Right lobe of liver (tissue), 6 donors: ENCODE data around the gene CAMKK1. TPM values are rescaled to one million over a fixed set of nuclear protein-coding genes. Genes with fewer than 3 reads are reported as not detected.

Experiments
- ATAC-seq, 4 donors: fragments of 200-7000 bp; cut with Tn5 transposase; one replicate each; pipeline ENCODE4 v1.9.1; 2020; ENCODE audit warnings: mild to moderate bottlenecking in 4 of 4, moderate library complexity in 4 of 4
- DNase-seq, 3 donors: peaks; one replicate each; pipeline ENCODE4 v3.0.0-alpha.2; 2020
- H3K27ac ChIP-seq, 3 donors: fragments of 200-600 bp; one replicate each; pipeline ENCODE4 v1.8.0; 2022
- H3K27me3 ChIP-seq, 2 donors: fragments of 200-600 bp; one replicate each; pipeline ENCODE4 v1.8.0; 2022
- H3K36me3 ChIP-seq, 4 donors: fragments of 200-600 bp; sonication (generic) in 1 of 4; one replicate each; pipeline versions ENCODE4 v1.5.1 to v1.8.0; 2017 to 2022; ENCODE audit warnings: control low read depth in 1 of 4
- H3K4me1 ChIP-seq, 4 donors: fragments of 200-600 bp; sonication (generic) in 1 of 4; one replicate each; pipeline versions ENCODE4 v1.5.1 to v1.8.0; 2017 to 2022; ENCODE audit warnings: control low read depth in 1 of 4
- H3K4me3 ChIP-seq, 3 donors: fragments of 200-600 bp; one replicate each; pipeline ENCODE4 v1.8.0; 2022
- H3K9me3 ChIP-seq, 4 donors: fragments of 200-600 bp; sonication (generic) in 1 of 4; one replicate each; pipeline versions ENCODE4 v1.5.1 to v1.8.0; 2017 to 2022; ENCODE audit warnings: control low read depth in 1 of 4
- CTCF ChIP-seq, 4 donors: fragments of 200-600 bp in 3 of 4; fragments of 450-650 bp in 1 of 4; IDR thresholded peaks; one replicate each; pipeline versions ENCODE4 v1.5.1 to v1.8.0; 2016 to 2022; ENCODE audit warnings: antibody characterized with exemption in 4 of 4, mild to moderate bottlenecking in 2 of 4
- POLR2A ChIP-seq: fragments of 450-650 bp; IDR thresholded peaks from one replicate; pipeline ENCODE4 v1.6.1; 2017; ENCODE audit warnings: antibody characterized with exemption, mild to moderate bottlenecking
- WGBS: methylation state at CpG from one replicate; pipeline ENCODE4 v1.1.6; 2018; ENCODE audit warnings: low coverage, low lambda C conversion rate; ENCODE audit not compliant: insufficient coverage; ENCODE audit errors: missing lambda C conversion rate; 5-methylcytosine and 5-hydroxymethylcytosine counted together
- intact Hi-C, 2 donors: fragments of 100-400 bp; cut with DNase I; formaldehyde crosslinking; loops; one replicate each; pipeline versions ENCODE4 v1.11.2 to v1.14.1; 2022
- total RNA-seq, 6 experiments: library from RNA; depleted of rRNA in 2 of 6; stranded (reverse); fragments of >200 nt in 2 of 6; fragmentation: NEBNext Ultra II Directional in 3 of 6; extraction: Animal tissue kit (Norgen Biotek cat#: 25700) in 3 of 6; gene quantifications; one replicate each; pipeline versions ENCODE4 v1.1.0 to v1.2.4, GENCODE V29; 2016 to 2023
- donor health status: DM: no; HTN: yes; CAD: no.
- donor health status: DM: no; HTN: no; CAD: no.
- donor health status: DM: no; HTN: no; CAD: no.
- donor health status: DM: no; HTN: yes; CAD: no.
- donor health status: DM: no; HTN: yes; CAD: no.

The CAMKK1 gene
- total RNA-seq, 6 experiments from 2014 or later: 0.35 to 1.1 (median 0.47) TPM

DNA sequence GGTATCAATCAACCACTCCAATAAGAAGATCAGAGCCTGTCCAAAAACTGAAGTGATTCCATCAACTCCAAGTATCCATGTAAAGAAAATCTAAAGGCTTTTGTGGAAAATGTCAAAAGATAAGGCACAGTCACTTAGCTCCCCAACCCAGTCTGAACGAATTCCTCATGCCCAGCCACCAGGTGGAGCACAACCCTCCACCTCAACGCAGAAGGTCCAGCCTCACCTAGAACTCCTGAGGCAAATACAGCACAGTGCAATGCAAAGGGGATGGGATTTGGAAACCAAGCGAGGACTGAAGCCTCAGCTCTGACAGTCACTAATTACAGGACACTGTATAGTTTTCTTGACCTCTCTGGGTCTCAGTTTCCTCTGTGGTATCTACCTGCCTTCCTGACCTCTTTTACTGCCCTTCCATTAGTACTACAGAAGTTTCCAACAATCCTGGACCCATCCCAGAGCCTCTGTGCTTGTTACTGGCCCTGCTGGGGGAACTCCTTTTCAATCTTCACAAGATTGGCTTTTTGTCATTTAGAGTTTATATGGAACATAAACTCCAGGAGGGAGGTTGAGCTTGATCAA lies 48.8 kb downstream of the CAMKK1 start:
- DNase-seq (peak in 2 of 3 donors; percentile 48 to 60), ATAC-seq (peak; percentile 43 to 59 (median 50))
- H3K36me3 ChIP-seq: peaks cover 4 to 39% (median 7%) of the 10 kb centered on the region in 4 donors
- no peaks in the 10 kb centered on the region for H3K9me3 ChIP-seq
- no peaks in the 10 kb centered on the region for H3K27me3 ChIP-seq
- WGBS: 6% methylated on average over 3 of the region's 3 CpGs
- TF ChIP-seq POLR2A: no peak
- TF ChIP-seq CTCF (IDR thresholded peaks at IDR 0.05): peak; percentile 38 to 71 (median 62)
- H3K4me3 ChIP-seq: no peak overlapping the region
- intact Hi-C loops: loop anchor here in 1 of 2 donors (10.0 kb wide), 1 partner anchor 109 kb away; no protein-coding TSS in a partner anchor
- H3K27ac ChIP-seq: no peak overlapping the region
- peaks cover 0 to 13% (median 3%) of the 10 kb centered on the region in 4 donors for H3K4me1 ChIP-seq

- no peak for ATAC-seq
- 82% methylated on average over 6 of the region's 12 CpGs for WGBS
Observed at GRCh38 chr17:3838206-3838605, 54.6 kb downstream of the CAMKK1 start.

GRCh38 chr17:3836551-3836950 lies 56.3 kb downstream of the CAMKK1 start:
- no peak for TF ChIP-seq POLR2A
- TF ChIP-seq CTCF (IDR thresholded peaks at IDR 0.05): no peak
- H3K36me3 ChIP-seq: peaks cover 0 to 43% (median 5%) of the 10 kb centered on the region in 4 donors
- ATAC-seq: no peak
- H3K4me3 ChIP-seq: no peak overlapping the region
- 80% methylated on average over 5 of the region's 10 CpGs for WGBS
- intact Hi-C loops: no loop called here
- H3K27ac ChIP-seq: no peak overlapping the region
- H3K4me1 ChIP-seq: peaks cover 0 to 14% (median 5%) of the 10 kb centered on the region in 4 donors
- H3K9me3 ChIP-seq: no peaks in the 10 kb centered on the region
- no peaks in the 10 kb centered on the region for H3K27me3 ChIP-seq
- no peak for DNase-seq

More at GRCh38 chr17:3838206-3838605, 54.6 kb downstream of the CAMKK1 start:
- Histone ChIP-seq H3K27me3 (no peaks in the 10 kb centered on the region), H3K27ac (no peak overlapping the region), H3K36me3 (peaks cover 4 to 52% (median 7%) of the 10 kb centered on the region in 4 donors), H3K4me1 (peaks cover 0 to 14% (median 5%) of the 10 kb centered on the region in 4 donors), H3K4me3 (no peak overlapping the region), H3K9me3 (no peaks in the 10 kb centered on the region)
- TF ChIP-seq POLR2A (no peak), CTCF (IDR thresholded peaks at IDR 0.05) (no peak)
- DNase-seq: no peak
- intact Hi-C loops: no loop called here

GRCh38 chr17:3835410-3836229 lies 57.2 kb downstream of the CAMKK1 start:
- peaks cover 0 to 35% (median 5%) of the 10 kb centered on the region in 4 donors for H3K36me3 ChIP-seq
- DNase-seq (no peak), ATAC-seq (peak; percentile 50 to 79 (median 68))
- intact Hi-C loops: no loop called here
- H3K27me3 ChIP-seq: no peaks in the 10 kb centered on the region
- peak overlapping the region in 1 of 3 donors; percentile 18 for H3K27ac ChIP-seq
- H3K4me3 ChIP-seq: no peak overlapping the region
- WGBS: 52% methylated on average over 13 of the region's 14 CpGs
- TF ChIP-seq CTCF (IDR thresholded peaks at IDR 0.05): no peak
- TF ChIP-seq POLR2A: no peak
- H3K9me3 ChIP-seq: no peaks in the 10 kb centered on the region
- peaks cover 0 to 14% (median 5%) of the 10 kb centered on the region in 4 donors for H3K4me1 ChIP-seq
